HepG2 (cell line): ENCODE results near the gene PRM3. TPM values are rescaled to one million over a fixed set of nuclear protein-coding genes. Genes with fewer than 3 reads are reported as not detected.

ENCODE experiments used
- ATF2 ChIP-seq: sonication (generic); formaldehyde crosslinking; IDR thresholded peaks from 2 replicates; pipeline ENCODE4 v1.4.0; 2020; ENCODE audit warnings: missing genetic modification reagents
- ATF7-NPFF ChIP-seq: sonication (generic); formaldehyde crosslinking; IDR thresholded peaks from 2 replicates; pipeline ENCODE4 v1.8.1; 2023; ENCODE audit warnings: mild to moderate bottlenecking, low read depth, missing genetic modification reagents, moderate library complexity
- BORCS8-MEF2B ChIP-seq: sonication (generic); formaldehyde crosslinking; IDR thresholded peaks from 2 replicates; pipeline ENCODE4 v1.8.0; 2022; ENCODE audit warnings: mild to moderate bottlenecking, missing genetic modification reagents
- CEBPB ChIP-seq: IDR thresholded peaks from 2 replicates; pipeline ENCODE4 v1.6.1; 2011; ENCODE audit warnings: low read depth, low read length, improper control_type of control experiment, borderline replicate concordance
- ERF ChIP-seq: IDR thresholded peaks from 2 replicates; pipeline ENCODE4 v1.6.1; 2018; ENCODE audit warnings: missing biosample characterization, missing genetic modification reagents
- HOXA5 ChIP-seq: sonication (generic); formaldehyde crosslinking; IDR thresholded peaks from 2 replicates; pipeline ENCODE4 v1.4.0; 2020; ENCODE audit warnings: missing genetic modification reagents
- LCORL ChIP-seq, 2 experiments: fragments of 450-650 bp in 1 of 2; sonication (generic) in 1 of 2; formaldehyde crosslinking in 1 of 2; IDR thresholded peaks; 2 replicates each; pipeline versions ENCODE4 v1.5.0 to v1.6.1; 2017 to 2020; ENCODE audit warnings: antibody characterized with exemption in 1 of 2, missing genetic modification reagents in 1 of 2
- MIER2 ChIP-seq: IDR thresholded peaks from 2 replicates; pipeline ENCODE4 v1.6.1; 2016; ENCODE audit warnings: missing biosample characterization, missing genetic modification reagents
- MIXL1 ChIP-seq: IDR thresholded peaks from 2 replicates; pipeline ENCODE4 v1.6.1; 2016
- SMC3 ChIP-seq: IDR thresholded peaks from 2 replicates; pipeline ENCODE4 v1.6.1; 2011; ENCODE audit warnings: low read length, improper control_type of control experiment
- TFAP4 ChIP-seq: sonication (generic); IDR thresholded peaks from 2 replicates; pipeline ENCODE4 v1.6.1; 2016; ENCODE audit warnings: low read depth, borderline replicate concordance
- ZNF101 ChIP-seq: sonication (generic); formaldehyde crosslinking; IDR thresholded peaks from 2 replicates; pipeline ENCODE4 v1.4.0; 2020; ENCODE audit warnings: mild to moderate bottlenecking, low read depth, missing genetic modification reagents, borderline replicate concordance
- ZNF205 ChIP-seq: IDR thresholded peaks from 2 replicates; pipeline ENCODE4 v1.6.1; 2018; ENCODE audit warnings: missing biosample characterization, missing genetic modification reagents
- ZNF280D ChIP-seq: sonication (generic); formaldehyde crosslinking; IDR thresholded peaks from 2 replicates; pipeline ENCODE4 v1.5.1; 2020; ENCODE audit warnings: mild to moderate bottlenecking, missing genetic modification reagents
- ZNF30 ChIP-seq: sonication (generic); formaldehyde crosslinking; IDR thresholded peaks from 2 replicates; pipeline ENCODE4 v1.5.0; 2020; ENCODE audit warnings: mild to moderate bottlenecking, missing genetic modification reagents
- ZNF513 ChIP-seq: sonication (generic); formaldehyde crosslinking; conservative IDR thresholded peaks from 2 replicates; pipeline ENCODE4 v1.5.0; 2020; ENCODE audit warnings: missing genetic modification reagents
- ZNF678 ChIP-seq: sonication (generic); formaldehyde crosslinking; IDR thresholded peaks from 2 replicates; pipeline ENCODE4 v1.4.0; 2020; ENCODE audit warnings: mild to moderate bottlenecking, missing genetic modification reagents
- ZNF687 ChIP-seq: sonication (generic); formaldehyde crosslinking; IDR thresholded peaks from 2 replicates; pipeline ENCODE4 v1.5.1; 2020; ENCODE audit warnings: mild to moderate bottlenecking, missing genetic modification reagents, moderate library complexity
- ZNF839 ChIP-seq: sonication (generic); formaldehyde crosslinking; IDR thresholded peaks from 2 replicates; pipeline ENCODE4 v1.4.0; 2020; ENCODE audit warnings: missing genetic modification reagents, mild to moderate bottlenecking, borderline replicate concordance
- polyA plus RNA-seq, 8 experiments: library from polyadenylated mRNA; depleted of rRNA in 3 of 8; stranded (reverse) in 7 of 8; unstranded in 1 of 8; fragments of >200 nt; fragmentation: Illumina TruSeq in 4 of 8; extraction: Trizol in 4 of 8; gene quantifications; 2 replicates each; pipeline versions ENCODE4 v1.2.1 to v1.2.3, GENCODE V29; 2011 to 2016; ENCODE audit warnings: low read depth in 4 of 8, missing spikeins in 1 of 8, mixed read lengths in 1 of 8; ENCODE audit not compliant: insufficient read depth in 1 of 8
- total RNA-seq, 5 experiments: library from RNA; depleted of rRNA; stranded (reverse); fragments of >200 nt; fragmentation: Illumina TruSeq; extraction: Trizol; gene quantifications; 2 replicates each; pipeline ENCODE4 v1.2.3, GENCODE V29; 2016; ENCODE audit warnings: low read depth in 1 of 5

The PRM3 gene
- total and polyA plus RNA-seq, 2 of the 13 experiments (the other 11 are each of a cell fraction or from before 2014, with no cell fraction given), result not detected

- peak; percentile 71; the same call in 1 of the 2 replicates for TF ChIP-seq ZNF280D (CRISPR knock-in tag)
- peak; percentile 91 for TF ChIP-seq ATF2 (CRISPR knock-in tag)
- TF ChIP-seq MIER2, result peak; percentile 52; the same call in 1 of the 2 replicates
- TF ChIP-seq LCORL (IDR thresholded peaks at IDR 0.05), result 0 out of 2 replicates have a peak, but pooled peaks have one; percentile 68
- TF ChIP-seq LCORL (CRISPR knock-in tag; IDR thresholded peaks at IDR 0.05), result peak; percentile 90; the same call in 1 of the 2 replicates
- TF ChIP-seq ZNF839 (CRISPR knock-in tag), result no peak
- TF ChIP-seq ZNF513, result no peak
- no peak for TF ChIP-seq ATF7-NPFF (CRISPR knock-in tag)
- peak; percentile 68; the same call in 1 of the 2 replicates for TF ChIP-seq SMC3
- TF ChIP-seq ZNF678 (CRISPR knock-in tag), result no peak
- TF ChIP-seq ZNF687 (CRISPR knock-in tag), result no peak
- peak; percentile 100 for TF ChIP-seq CEBPB
- TF ChIP-seq ZNF101 (CRISPR knock-in tag), result no peak
- TF ChIP-seq MIXL1, result no peak
- no peak for TF ChIP-seq ZNF30 (CRISPR knock-in tag)
- TF ChIP-seq HOXA5 (CRISPR knock-in tag), result peak; percentile 78
- no peak for TF ChIP-seq ZNF205 (CRISPR knock-in tag)
- TF ChIP-seq ERF, result peak; percentile 74
- peak; percentile 13; the same call in 1 of the 2 replicates for TF ChIP-seq BORCS8-MEF2B (CRISPR knock-in tag)
- TF ChIP-seq TFAP4, result peak; percentile 85
Observed at GRCh38 chr16:11306997-11307638, 33.7 kb upstream of the PRM3 start (continued).
